ENCODE data around the gene AKAP6. TPM values are rescaled to one million over a fixed set of nuclear protein-coding genes. Genes with fewer than 3 reads are reported as not detected.

Gene AKAP6
- total RNA-seq, 1 donor from 2014 or later = 3.6 TPM

DNA sequence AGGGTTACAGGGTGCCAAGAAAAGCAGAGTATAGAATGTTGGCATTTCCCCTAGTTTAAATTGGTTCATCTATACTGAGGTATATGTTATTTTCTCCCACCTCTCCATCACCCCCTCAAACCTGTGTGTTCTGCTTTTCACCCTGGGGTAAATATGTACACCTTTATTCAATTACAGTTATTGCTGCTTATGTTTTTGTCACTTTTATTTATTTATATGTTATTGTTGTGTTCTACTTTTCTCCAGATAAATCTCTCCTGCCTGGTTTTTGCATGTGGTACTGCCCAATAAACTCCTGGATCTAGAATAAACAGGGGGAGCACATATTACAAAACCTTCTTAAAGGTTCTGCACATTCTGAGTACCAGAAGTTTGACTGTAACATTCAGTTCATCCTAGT, 487.5 kb downstream of the AKAP6 start:
- DNase-seq (ENCODE audit: low spot score) = no peak
- Mint-ChIP-seq H3K27me3 (ENCODE audit: low read depth) (no peaks in the 10 kb centered on the region), H3K27ac (ENCODE audit: unreplicated experiment) (no peak overlapping the region), H3K4me1 (ENCODE audit: low read depth) (peaks cover 26% of the 10 kb centered on the region), H3K4me3 (ENCODE audit: unreplicated experiment) (no peak overlapping the region), H3K36me3 (ENCODE audit: low read depth) (no peaks in the 10 kb centered on the region), H3K9me3 (ENCODE audit: low read depth) (no peaks in the 10 kb centered on the region)
- TF ChIP-seq, protein P1, sequence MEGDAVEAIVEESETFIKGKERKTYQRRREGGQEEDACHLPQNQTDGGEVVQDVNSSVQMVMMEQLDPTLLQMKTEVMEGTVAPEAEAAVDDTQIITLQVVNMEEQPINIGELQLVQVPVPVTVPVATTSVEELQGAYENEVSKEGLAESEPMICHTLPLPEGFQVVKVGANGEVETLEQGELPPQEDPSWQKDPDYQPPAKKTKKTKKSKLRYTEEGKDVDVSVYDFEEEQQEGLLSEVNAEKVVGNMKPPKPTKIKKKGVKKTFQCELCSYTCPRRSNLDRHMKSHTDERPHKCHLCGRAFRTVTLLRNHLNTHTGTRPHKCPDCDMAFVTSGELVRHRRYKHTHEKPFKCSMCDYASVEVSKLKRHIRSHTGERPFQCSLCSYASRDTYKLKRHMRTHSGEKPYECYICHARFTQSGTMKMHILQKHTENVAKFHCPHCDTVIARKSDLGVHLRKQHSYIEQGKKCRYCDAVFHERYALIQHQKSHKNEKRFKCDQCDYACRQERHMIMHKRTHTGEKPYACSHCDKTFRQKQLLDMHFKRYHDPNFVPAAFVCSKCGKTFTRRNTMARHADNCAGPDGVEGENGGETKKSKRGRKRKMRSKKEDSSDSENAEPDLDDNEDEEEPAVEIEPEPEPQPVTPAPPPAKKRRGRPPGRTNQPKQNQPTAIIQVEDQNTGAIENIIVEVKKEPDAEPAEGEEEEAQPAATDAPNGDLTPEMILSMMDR (IDR thresholded peaks at IDR 0.05) = no peak

DNA sequence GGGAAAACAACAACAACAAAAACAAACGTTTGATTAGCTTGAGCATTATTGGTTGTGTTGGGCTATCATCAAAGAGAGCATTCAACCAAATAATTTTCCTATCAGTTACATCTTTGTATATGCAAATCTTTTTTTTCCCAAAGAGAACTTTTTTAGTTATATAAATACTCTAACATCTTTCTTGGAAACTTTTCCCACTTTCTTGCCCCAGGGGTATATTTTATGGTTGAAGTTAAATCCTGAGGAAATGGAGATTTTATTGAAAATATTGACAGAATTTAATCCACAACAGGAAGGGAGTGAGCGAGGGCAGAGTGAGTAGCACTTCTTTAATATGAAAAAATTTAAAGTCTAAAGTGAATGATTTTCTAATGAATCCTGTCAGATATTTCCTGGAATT, 488.7 kb downstream of the AKAP6 start:
- Mint-ChIP-seq H3K36me3 (ENCODE audit: low read depth) (no peaks in the 10 kb centered on the region), H3K27me3 (ENCODE audit: low read depth) (no peaks in the 10 kb centered on the region), H3K4me1 (ENCODE audit: low read depth) (peaks cover 36% of the 10 kb centered on the region), H3K4me3 (ENCODE audit: unreplicated experiment) (no peak overlapping the region), H3K27ac (ENCODE audit: unreplicated experiment) (no peak overlapping the region), H3K9me3 (ENCODE audit: low read depth) (no peaks in the 10 kb centered on the region)
- TF ChIP-seq, protein P1 (IDR thresholded peaks at IDR 0.05) = no peak
- no peak for DNase-seq (ENCODE audit: low spot score)

DNA sequence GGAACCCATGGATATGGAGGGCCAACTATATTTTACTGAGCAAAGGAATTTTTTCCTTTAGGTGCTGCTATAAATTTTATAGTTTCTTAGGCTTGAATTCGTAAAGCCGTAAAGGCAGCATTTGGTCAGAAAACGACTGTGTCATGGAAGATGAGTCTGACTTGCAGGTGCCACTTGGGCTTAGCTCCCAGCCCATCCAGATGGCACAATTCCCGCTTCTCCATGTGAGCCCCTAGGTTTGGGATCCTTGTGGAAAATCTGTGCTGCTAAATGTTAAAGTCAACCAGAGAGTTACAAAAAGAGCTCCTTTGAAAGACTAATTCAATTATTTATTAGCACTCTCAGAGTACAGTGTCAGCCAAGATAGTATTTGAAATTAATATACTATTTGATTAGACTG, 489.5 kb downstream of the AKAP6 start:
- H3K27me3 Mint-ChIP-seq (ENCODE audit: low read depth) = no peaks in the 10 kb centered on the region
- no peaks in the 10 kb centered on the region for H3K36me3 Mint-ChIP-seq (ENCODE audit: low read depth)
- DNase-seq (ENCODE audit: low spot score) = no peak
- no peak overlapping the region for H3K4me3 Mint-ChIP-seq (ENCODE audit: unreplicated experiment)
- no peak overlapping the region for H3K27ac Mint-ChIP-seq (ENCODE audit: unreplicated experiment)
- peaks cover 35% of the 10 kb centered on the region for H3K4me1 Mint-ChIP-seq (ENCODE audit: low read depth)
- TF ChIP-seq, protein P1 (IDR thresholded peaks at IDR 0.05) = no peak
- H3K9me3 Mint-ChIP-seq (ENCODE audit: low read depth) = no peaks in the 10 kb centered on the region

DNA sequence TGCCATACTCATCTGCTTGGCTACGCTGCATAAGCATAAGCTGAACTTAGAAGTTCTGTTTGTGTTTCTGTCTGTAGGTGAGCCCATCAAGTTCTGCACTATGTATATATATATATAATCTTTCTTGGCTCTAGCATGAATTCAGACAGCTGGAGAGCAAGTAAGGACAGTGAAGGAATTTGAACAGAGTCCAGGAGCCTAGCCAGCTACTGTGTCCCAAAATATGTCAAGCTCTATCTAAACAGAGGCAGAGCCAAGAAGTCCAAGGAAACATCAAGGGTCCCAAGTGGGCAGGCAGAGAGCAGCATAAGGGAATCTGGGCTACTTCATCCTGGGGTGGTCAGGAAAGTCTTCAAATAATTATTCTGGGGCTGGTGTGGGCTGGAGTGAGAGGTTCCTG, 491.1 kb downstream of the AKAP6 start:
- no peak overlapping the region for H3K4me3 Mint-ChIP-seq (ENCODE audit: unreplicated experiment)
- TF ChIP-seq, protein P1 (IDR thresholded peaks at IDR 0.05) = no peak

DNA sequence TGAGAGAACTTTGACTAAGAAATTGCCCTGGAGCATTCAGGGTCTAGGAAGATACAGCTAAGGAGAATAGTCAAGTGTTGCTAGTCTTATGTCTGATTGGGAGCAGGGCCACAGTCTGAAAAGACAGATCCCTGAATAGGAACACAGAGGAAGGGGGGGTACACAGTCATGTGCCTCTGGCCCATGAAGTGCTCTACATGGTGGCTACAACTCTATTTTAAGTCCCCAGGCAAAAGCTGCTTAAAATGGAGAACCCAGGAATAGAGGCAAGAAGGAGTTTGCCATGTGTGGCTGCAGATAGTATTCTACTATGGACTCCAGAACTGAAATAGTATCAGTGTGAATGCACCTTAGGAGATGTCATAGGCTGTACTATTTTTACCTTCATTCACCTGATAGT, 491.6 kb downstream of the AKAP6 start:
- H3K36me3 Mint-ChIP-seq (ENCODE audit: low read depth) = no peaks in the 10 kb centered on the region
- H3K27me3 Mint-ChIP-seq (ENCODE audit: low read depth) = no peaks in the 10 kb centered on the region
- peaks cover 33% of the 10 kb centered on the region for H3K4me1 Mint-ChIP-seq (ENCODE audit: low read depth)
- H3K9me3 Mint-ChIP-seq (ENCODE audit: low read depth) = no peaks in the 10 kb centered on the region
- peak overlapping the region; percentile 30 for H3K27ac Mint-ChIP-seq (ENCODE audit: unreplicated experiment)
- H3K4me3 Mint-ChIP-seq (ENCODE audit: unreplicated experiment) = no peak overlapping the region
- DNase-seq (ENCODE audit: low spot score) = no peak
- TF ChIP-seq, protein P1 (IDR thresholded peaks at IDR 0.05) = no peak

More for the DNA sequence above, 491.1 kb downstream of the AKAP6 start:
- H3K27me3 Mint-ChIP-seq (ENCODE audit: low read depth) = no peaks in the 10 kb centered on the region
- peaks cover 33% of the 10 kb centered on the region for H3K4me1 Mint-ChIP-seq (ENCODE audit: low read depth)
- H3K27ac Mint-ChIP-seq (ENCODE audit: unreplicated experiment) = peak overlapping the region; percentile 30
- no peaks in the 10 kb centered on the region for H3K9me3 Mint-ChIP-seq (ENCODE audit: low read depth)
- no peaks in the 10 kb centered on the region for H3K36me3 Mint-ChIP-seq (ENCODE audit: low read depth)
- no peak for DNase-seq (ENCODE audit: low spot score)

Measured in chondrocyte (in vitro differentiated cells).